ENCODE measurements around the gene MAPKAPK2.

DNA sequence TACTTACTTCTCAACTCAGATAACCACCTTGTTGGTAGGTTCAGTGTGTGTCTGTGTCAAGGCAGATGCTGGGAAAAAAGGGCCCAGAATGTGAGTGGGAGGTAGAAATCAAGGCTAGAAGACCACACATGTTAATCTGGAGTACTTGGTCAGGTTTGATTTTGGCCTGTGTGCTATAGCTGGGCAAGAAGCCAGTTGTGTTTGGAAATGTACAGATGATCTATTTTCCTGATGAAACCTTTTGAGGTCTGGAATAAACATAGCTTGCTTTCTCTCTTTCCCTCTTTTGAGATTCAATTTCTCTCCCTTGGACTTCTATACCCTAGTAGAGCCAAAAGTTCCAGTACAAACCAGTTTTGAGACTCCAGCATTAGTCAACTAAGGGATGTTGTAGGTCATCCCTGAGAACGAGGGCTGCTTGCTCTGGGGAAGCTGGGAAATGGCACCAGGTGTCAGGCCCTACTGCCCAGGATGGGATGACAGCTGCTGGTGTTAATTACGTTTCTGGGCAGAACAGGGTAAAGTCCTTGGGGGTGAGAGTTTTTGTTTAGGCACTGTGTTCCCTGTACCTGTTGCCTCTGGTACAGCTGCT is 15.8 kb downstream of the MAPKAPK2 start:
- TF ChIP-seq, protein P1, sequence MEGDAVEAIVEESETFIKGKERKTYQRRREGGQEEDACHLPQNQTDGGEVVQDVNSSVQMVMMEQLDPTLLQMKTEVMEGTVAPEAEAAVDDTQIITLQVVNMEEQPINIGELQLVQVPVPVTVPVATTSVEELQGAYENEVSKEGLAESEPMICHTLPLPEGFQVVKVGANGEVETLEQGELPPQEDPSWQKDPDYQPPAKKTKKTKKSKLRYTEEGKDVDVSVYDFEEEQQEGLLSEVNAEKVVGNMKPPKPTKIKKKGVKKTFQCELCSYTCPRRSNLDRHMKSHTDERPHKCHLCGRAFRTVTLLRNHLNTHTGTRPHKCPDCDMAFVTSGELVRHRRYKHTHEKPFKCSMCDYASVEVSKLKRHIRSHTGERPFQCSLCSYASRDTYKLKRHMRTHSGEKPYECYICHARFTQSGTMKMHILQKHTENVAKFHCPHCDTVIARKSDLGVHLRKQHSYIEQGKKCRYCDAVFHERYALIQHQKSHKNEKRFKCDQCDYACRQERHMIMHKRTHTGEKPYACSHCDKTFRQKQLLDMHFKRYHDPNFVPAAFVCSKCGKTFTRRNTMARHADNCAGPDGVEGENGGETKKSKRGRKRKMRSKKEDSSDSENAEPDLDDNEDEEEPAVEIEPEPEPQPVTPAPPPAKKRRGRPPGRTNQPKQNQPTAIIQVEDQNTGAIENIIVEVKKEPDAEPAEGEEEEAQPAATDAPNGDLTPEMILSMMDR (IDR thresholded peaks at IDR 0.05; ENCODE audit: low read length) = no peak
- TF ChIP-seq EZH2phosphoT487 (IDR thresholded peaks at IDR 0.05; ENCODE audit: low read length) = no peak

All from MM.1S (cell line).